Stomach (tissue), 4 donors: ENCODE measurements around the gene AATK.

Experiments
- CTCF ChIP-seq, 7 experiments: fragments of 450-650 bp in 4 of 7; fragments of 200-600 bp in 3 of 7; sonication (generic) in 3 of 7; IDR thresholded peaks; one replicate each; pipeline ENCODE4 v1.5.1; 2016 to 2019; ENCODE audit warnings: antibody characterized with exemption in 7 of 7, control low read depth in 2 of 7, mild to moderate bottlenecking in 1 of 7
- POLR2A ChIP-seq, 4 donors: fragments of 450-650 bp; IDR thresholded peaks; one replicate each; pipeline ENCODE4 v1.6.1; 2016; ENCODE audit warnings: antibody characterized with exemption in 4 of 4, control low read depth in 2 of 4, mild to moderate bottlenecking in 1 of 4, moderate library complexity in 1 of 4
- POLR2AphosphoS5 ChIP-seq, 3 donors: sonication (generic); formaldehyde crosslinking; IDR thresholded peaks; one replicate each; pipeline ENCODE4 v1.6.1; 2016; ENCODE audit warnings: antibody characterized with exemption in 3 of 3

DNA sequence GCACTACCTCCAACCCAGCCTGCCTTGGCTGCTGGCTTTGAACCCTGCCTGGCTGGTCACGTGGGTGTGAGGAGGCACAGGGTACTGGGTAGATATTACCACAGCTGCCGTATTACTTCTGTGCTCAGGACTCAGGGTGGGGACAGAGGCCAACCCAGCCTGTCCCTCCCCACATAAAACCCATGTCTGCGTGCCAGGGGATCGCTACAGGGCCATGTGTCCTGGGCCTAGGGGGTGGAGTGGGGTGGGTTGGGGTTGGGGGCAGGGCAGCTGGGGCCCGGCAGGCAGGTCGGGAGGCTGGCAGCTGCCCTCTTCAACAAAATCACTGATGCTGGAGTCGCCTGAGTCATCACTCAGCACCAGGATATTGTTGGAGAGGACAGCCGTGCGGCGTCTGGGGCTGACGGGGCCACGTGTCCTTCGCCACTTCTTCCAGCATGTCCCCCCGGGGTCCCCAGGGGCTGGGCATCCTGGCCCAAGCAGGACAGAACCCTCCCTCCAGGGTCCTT is 40.4 kb downstream of the AATK start:
- TF ChIP-seq POLR2A (IDR thresholded peaks at IDR 0.05) (no peak), CTCF (IDR thresholded peaks at IDR 0.05) (no peak), POLR2AphosphoS5 (IDR thresholded peaks at IDR 0.05) (no peak)
